Immature natural killer cell (primary cell): Measurements from ENCODE around the gene APOL6. TPM values are rescaled to one million over a fixed set of nuclear protein-coding genes. Genes with fewer than 3 reads are reported as not detected.
"Not testable (repeated sequence)": the region's sequence is repeated elsewhere in the genome, so short reads cannot be mapped to it uniquely, and the experiment has no call there.

Experiments
- DNase-seq, 3 donors: peaks; one replicate each; pipeline ENCODE4 v3.0.0; 2022; ENCODE audit warnings: mixed read lengths in 1 of 3
- H3K27ac Mint-ChIP-seq, 6 donors: one replicate each; pipeline ENCODE4 v1.8.0; 2020; ENCODE audit warnings: mixed read lengths in 6 of 6, mild to moderate bottlenecking in 5 of 6, inconsistent platforms in 4 of 6, moderate library complexity in 3 of 6
- H3K27me3 Mint-ChIP-seq, 3 donors: one replicate each; pipeline ENCODE4 v1.8.0; 2020 to 2021; ENCODE audit warnings: low read depth in 3 of 3, mild to moderate bottlenecking in 3 of 3, mixed read lengths in 3 of 3, moderate library complexity in 3 of 3, inconsistent platforms in 1 of 3
- H3K36me3 Mint-ChIP-seq, 3 donors: one replicate each; pipeline ENCODE4 v1.8.0; 2020; ENCODE audit warnings: mixed read lengths in 3 of 3, inconsistent platforms in 2 of 3, mild to moderate bottlenecking in 2 of 3
- H3K4me1 Mint-ChIP-seq, 2 donors: one replicate each; pipeline ENCODE4 v1.8.0; 2020; ENCODE audit warnings: inconsistent platforms in 2 of 2, mild to moderate bottlenecking in 2 of 2, mixed read lengths in 2 of 2, moderate library complexity in 1 of 2
- H3K4me3 Mint-ChIP-seq, 5 donors: one replicate each; pipeline ENCODE4 v1.8.0; 2020; ENCODE audit warnings: mild to moderate bottlenecking in 5 of 5, mixed read lengths in 5 of 5, inconsistent platforms in 3 of 5, moderate library complexity in 3 of 5
- H3K9me3 Mint-ChIP-seq, 6 donors: one replicate each; pipeline ENCODE4 v1.8.0; 2020; ENCODE audit warnings: mild to moderate bottlenecking in 6 of 6, mixed read lengths in 6 of 6, inconsistent platforms in 4 of 6, moderate library complexity in 3 of 6
- polyA plus RNA-seq, 3 donors: library from polyadenylated mRNA; unstranded; fragments of 300-500 nt; fragmentation: Illumina TruSeq; gene quantifications; one replicate each; pipeline ENCODE4 v1.2.3, GENCODE V29; 2021

APOL6 gene
- polyA plus RNA-seq, 3 donors from 2014 or later, result 11.9 to 45.8 (median 18.4) TPM

- Mint-ChIP-seq H3K27me3 (peaks cover 0 to 6% (median 4%) of the 10 kb centered on the region in 3 donors), H3K36me3 (no peaks in the 10 kb centered on the region), H3K4me3 (no peak overlapping the region), H3K9me3 (no peaks in the 10 kb centered on the region), H3K27ac (no peak overlapping the region), H3K4me1 (peaks cover 6 to 12% of the 10 kb centered on the region in 2 donors)
- no peak for DNase-seq
Observed at GRCh38 chr22:35622191-35622913, 25.9 kb upstream of the APOL6 start.

GRCh38 chr22:35623885-35624284 lies 24.4 kb upstream of the APOL6 start:
- H3K27ac Mint-ChIP-seq, H3K27me3 Mint-ChIP-seq, H3K4me3 Mint-ChIP-seq, H3K9me3 Mint-ChIP-seq, DNase-seq, H3K36me3 Mint-ChIP-seq: not testable (repeated sequence)
- peaks cover 12 to 24% of the 10 kb centered on the region in 2 donors for H3K4me1 Mint-ChIP-seq

GRCh38 chr22:35624547-35624946 lies 23.7 kb upstream of the APOL6 start:
- Mint-ChIP-seq H3K27me3 (peaks cover 1 to 6% (median 4%) of the 10 kb centered on the region in 3 donors), H3K4me3 (no peak overlapping the region), H3K36me3 (no peaks in the 10 kb centered on the region), H3K27ac (no peak overlapping the region), H3K9me3 (no peaks in the 10 kb centered on the region), H3K4me1 (peaks cover 15 to 29% of the 10 kb centered on the region in 2 donors)
- no peak for DNase-seq

- H3K27ac Mint-ChIP-seq, result no peak overlapping the region
- H3K36me3 Mint-ChIP-seq, result no peaks in the 10 kb centered on the region
- H3K9me3 Mint-ChIP-seq, result no peaks in the 10 kb centered on the region
Observed at GRCh38 chr22:35625763-35626432, 22.3 kb upstream of the APOL6 start.

GRCh38 chr22:35627267-35628041 lies 20.8 kb upstream of the APOL6 start:
- Mint-ChIP-seq H3K4me3 (peak overlapping the region; percentile 79 to 89 (median 85)), H3K27ac (peak overlapping the region in 4 of 6 donors; percentile 60 to 81 (median 75)), H3K27me3 (peaks cover 1 to 6% (median 4%) of the 10 kb centered on the region in 3 donors), H3K9me3 (no peaks in the 10 kb centered on the region), H3K4me1 (peaks cover 30 to 40% of the 10 kb centered on the region in 2 donors), H3K36me3 (no peaks in the 10 kb centered on the region)
- peak; percentile 22 to 52 (median 38) for DNase-seq

More at GRCh38 chr22:35625763-35626432, 22.3 kb upstream of the APOL6 start:
- Mint-ChIP-seq H3K27me3 (peaks cover 1 to 6% (median 4%) of the 10 kb centered on the region in 3 donors), H3K4me1 (peaks cover 26 to 40% of the 10 kb centered on the region in 2 donors), H3K4me3 (peak overlapping the region in 4 of 5 donors; percentile 5 to 71 (median 30))
- DNase-seq, result no peak

- Mint-ChIP-seq H3K4me1 (peaks cover 31 to 35% of the 10 kb centered on the region in 2 donors), H3K27me3 (peaks cover 1 to 9% (median 4%) of the 10 kb centered on the region in 3 donors), H3K9me3 (no peaks in the 10 kb centered on the region), H3K4me3 (peak overlapping the region in 2 of 5 donors; percentile 29 to 85), H3K36me3 (no peaks in the 10 kb centered on the region), H3K27ac (peak overlapping the region in 4 of 6 donors; percentile 2 to 71 (median 59))
- no peak for DNase-seq
Observed at GRCh38 chr22:35628732-35629131, 19.5 kb upstream of the APOL6 start.

- peak overlapping the region; percentile 2 to 73 (median 33) for H3K4me3 Mint-ChIP-seq
- H3K27ac Mint-ChIP-seq, result peak overlapping the region; percentile 77 to 93 (median 82)
- H3K9me3 Mint-ChIP-seq, result no peaks in the 10 kb centered on the region
- H3K36me3 Mint-ChIP-seq, result no peaks in the 10 kb centered on the region
- peaks cover 1 to 7% (median 4%) of the 10 kb centered on the region in 3 donors for H3K27me3 Mint-ChIP-seq
- DNase-seq, result peak; percentile 26 to 47 (median 32)
- H3K4me1 Mint-ChIP-seq, result peaks cover 33 to 35% of the 10 kb centered on the region in 2 donors
Observed at GRCh38 chr22:35629406-35630216, 18.6 kb upstream of the APOL6 start.

- peaks cover 4 to 7% (median 4%) of the 10 kb centered on the region in 3 donors for H3K27me3 Mint-ChIP-seq
- DNase-seq, result no peak
- H3K36me3 Mint-ChIP-seq, result no peaks in the 10 kb centered on the region
- no peak overlapping the region for H3K4me3 Mint-ChIP-seq
- no peaks in the 10 kb centered on the region for H3K9me3 Mint-ChIP-seq
- peaks cover 33 to 35% of the 10 kb centered on the region in 2 donors for H3K4me1 Mint-ChIP-seq
- H3K27ac Mint-ChIP-seq, result peak overlapping the region in 2 of 6 donors; percentile 48 to 81
Observed at GRCh38 chr22:35630387-35630793, 17.9 kb upstream of the APOL6 start.

GRCh38 chr22:35630891-35631290 lies 17.4 kb upstream of the APOL6 start:
- H3K4me1 Mint-ChIP-seq, result peaks cover 33 to 35% of the 10 kb centered on the region in 2 donors
- peaks cover 0 to 7% (median 4%) of the 10 kb centered on the region in 3 donors for H3K27me3 Mint-ChIP-seq
- DNase-seq, result no peak
- no peaks in the 10 kb centered on the region for H3K36me3 Mint-ChIP-seq
- no peak overlapping the region for H3K4me3 Mint-ChIP-seq
- no peak overlapping the region for H3K27ac Mint-ChIP-seq
- H3K9me3 Mint-ChIP-seq, result no peaks in the 10 kb centered on the region

GRCh38 chr22:35631597-35631996 lies 16.6 kb upstream of the APOL6 start:
- peaks cover 0 to 4% (median 4%) of the 10 kb centered on the region in 3 donors for H3K27me3 Mint-ChIP-seq
- peak in 1 of 3 donors; percentile 36 for DNase-seq
- H3K36me3 Mint-ChIP-seq, result no peaks in the 10 kb centered on the region
- H3K27ac Mint-ChIP-seq, result no peak overlapping the region
- no peak overlapping the region for H3K4me3 Mint-ChIP-seq
- H3K4me1 Mint-ChIP-seq, result peaks cover 33 to 35% of the 10 kb centered on the region in 2 donors
- no peaks in the 10 kb centered on the region for H3K9me3 Mint-ChIP-seq

GRCh38 chr22:35632935-35633334 lies 15.3 kb upstream of the APOL6 start:
- Mint-ChIP-seq H3K27ac (peak overlapping the region in 2 of 6 donors; percentile 1 to 11), H3K4me1 (peaks cover 22 to 23% of the 10 kb centered on the region in 2 donors), H3K36me3 (no peaks in the 10 kb centered on the region), H3K4me3 (no peak overlapping the region), H3K9me3 (no peaks in the 10 kb centered on the region), H3K27me3 (peaks cover 0 to 3% (median 2%) of the 10 kb centered on the region in 3 donors)
- DNase-seq, result no peak

GRCh38 chr22:35633520-35633919 lies 14.7 kb upstream of the APOL6 start:
- H3K27me3 Mint-ChIP-seq, result peaks cover 0 to 3% (median 2%) of the 10 kb centered on the region in 3 donors
- H3K4me3 Mint-ChIP-seq, result no peak overlapping the region
- peaks cover 20 to 22% of the 10 kb centered on the region in 2 donors for H3K4me1 Mint-ChIP-seq
- H3K36me3 Mint-ChIP-seq, result no peaks in the 10 kb centered on the region
- no peak for DNase-seq
- no peaks in the 10 kb centered on the region for H3K9me3 Mint-ChIP-seq
- peak overlapping the region in 2 of 6 donors; percentile 1 to 57 for H3K27ac Mint-ChIP-seq

GRCh38 chr22:35634015-35634414 lies 14.2 kb upstream of the APOL6 start:
- Mint-ChIP-seq H3K36me3 (no peaks in the 10 kb centered on the region), H3K27me3 (peaks cover 0 to 3% (median 2%) of the 10 kb centered on the region in 3 donors), H3K27ac (no peak overlapping the region), H3K4me3 (no peak overlapping the region), H3K4me1 (peaks cover 16 to 22% of the 10 kb centered on the region in 2 donors), H3K9me3 (no peaks in the 10 kb centered on the region)
- no peak for DNase-seq
